Activated T-cell treated with anti-CD3 and anti-CD28 coated beads, Interleukin-2, amount 50 U/mL, for 4 hours (primary cell): ENCODE data around the gene XRCC5. TPM values are rescaled to one million over a fixed set of nuclear protein-coding genes. Genes with fewer than 3 reads are reported as not detected.

ENCODE experiments used
- ATAC-seq, 2 donors: fragments of 200-7000 bp; cut with Tn5 transposase; one replicate each; pipeline ENCODE4 v1.10.0; 2021
- DNase-seq: peaks from one replicate; pipeline ENCODE4 v3.0.0-alpha.2; 2020
- H3K27me3 Mint-ChIP-seq: one replicate; pipeline ENCODE4 v1.8.0; 2021; ENCODE audit warnings: low read depth, mixed read lengths
- H3K36me3 Mint-ChIP-seq: one replicate; pipeline ENCODE4 v1.8.0; 2022; ENCODE audit warnings: mixed read lengths; ENCODE audit not compliant: insufficient read depth
- H3K4me1 Mint-ChIP-seq: one replicate; pipeline ENCODE4 v1.8.0; 2021; ENCODE audit warnings: low read depth, mixed read lengths
- H3K4me3 Mint-ChIP-seq: one replicate; pipeline ENCODE4 v1.8.0; 2021; ENCODE audit warnings: mild to moderate bottlenecking, moderate library complexity, mixed read lengths
- H3K9me3 Mint-ChIP-seq: one replicate; pipeline ENCODE4 v1.8.0; 2021; ENCODE audit warnings: mixed read lengths
- total RNA-seq, 3 donors: library from RNA; stranded (reverse); gene quantifications; one replicate each; pipeline ENCODE4 v1.2.1, GENCODE V29; 2021

Gene XRCC5
- total RNA-seq, 3 donors from 2014 or later: 460 to 524 (median 513) TPM

DNA sequence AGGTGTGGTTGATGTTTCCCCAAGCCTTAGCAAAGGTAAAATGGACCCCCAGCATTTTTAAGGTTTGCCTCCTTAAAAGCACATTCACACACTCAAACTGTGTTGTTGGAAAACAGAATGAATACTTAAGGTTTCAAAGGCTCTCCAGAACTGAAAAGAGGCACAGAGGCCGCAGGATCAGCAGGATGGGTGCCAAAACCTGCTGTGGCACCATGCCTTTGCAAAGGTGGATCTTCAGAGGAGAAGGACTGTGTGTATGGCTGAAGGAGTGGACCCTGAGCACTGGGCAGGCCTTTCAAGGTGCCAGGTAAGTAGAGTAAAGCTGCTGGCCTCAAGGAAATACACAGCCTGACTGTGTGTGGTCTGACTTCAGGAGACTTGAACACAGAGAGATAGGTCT, 127.3 kb downstream of the XRCC5 start:
- Mint-ChIP-seq H3K36me3 (peaks cover 3% of the 10 kb centered on the region), H3K4me1 (no peaks in the 10 kb centered on the region), H3K9me3 (peaks cover 20% of the 10 kb centered on the region), H3K27me3 (no peaks in the 10 kb centered on the region), H3K4me3 (no peak overlapping the region)
- DNase-seq (no peak), ATAC-seq (no peak)

DNA sequence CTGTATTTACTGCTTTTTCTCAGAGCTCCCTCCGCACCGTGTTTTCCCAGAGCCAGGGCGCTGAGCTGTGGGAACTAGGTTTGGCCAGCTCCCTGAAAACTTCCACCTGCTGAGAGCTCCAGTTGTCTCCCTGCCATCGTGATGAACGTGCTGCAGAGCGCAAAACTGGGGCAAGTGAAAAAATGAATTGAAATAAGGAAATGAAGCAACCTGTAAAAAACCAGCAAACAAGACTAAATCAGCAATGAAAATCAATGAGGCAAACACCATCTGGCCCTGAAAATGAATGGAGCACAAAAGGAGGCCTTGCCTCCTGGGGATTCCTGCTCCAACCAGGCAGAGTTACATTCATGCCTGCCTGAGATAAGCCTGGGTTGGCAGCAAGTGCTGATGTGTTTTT, 133.2 kb downstream of the XRCC5 start:
- Mint-ChIP-seq H3K27me3 (peaks cover 1% of the 10 kb centered on the region), H3K4me3 (no peak overlapping the region)
- ATAC-seq: no peak

DNA sequence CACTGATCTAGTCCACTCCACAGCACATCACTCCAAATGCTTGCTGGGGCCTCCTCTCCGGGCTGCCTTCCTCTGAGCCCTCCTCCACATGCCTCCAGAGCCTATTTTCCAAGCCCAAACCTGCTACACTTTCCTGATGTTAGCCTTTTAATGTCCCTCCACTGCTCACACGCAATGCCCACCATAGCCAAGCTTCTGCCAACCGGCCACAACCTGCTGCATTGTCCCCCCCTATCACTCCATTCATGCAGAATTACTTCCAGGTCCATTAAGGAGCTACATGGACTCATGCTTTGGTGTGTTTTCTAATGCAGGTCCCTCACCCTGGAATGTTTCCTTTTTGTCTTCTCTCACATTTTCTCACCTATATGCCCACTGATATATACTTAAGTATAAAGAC, 133.9 kb downstream of the XRCC5 start:
- Mint-ChIP-seq H3K4me3 (no peak overlapping the region), H3K9me3 (no peaks in the 10 kb centered on the region), H3K4me1 (peaks cover 2% of the 10 kb centered on the region), H3K27me3 (peaks cover 1% of the 10 kb centered on the region), H3K36me3 (no peaks in the 10 kb centered on the region)
- ATAC-seq: no peak
- DNase-seq: no peak

More for the DNA sequence above, 133.2 kb downstream of the XRCC5 start:
- no peak for DNase-seq
- Mint-ChIP-seq H3K9me3 (no peaks in the 10 kb centered on the region), H3K36me3 (no peaks in the 10 kb centered on the region), H3K4me1 (peaks cover 2% of the 10 kb centered on the region)

DNA sequence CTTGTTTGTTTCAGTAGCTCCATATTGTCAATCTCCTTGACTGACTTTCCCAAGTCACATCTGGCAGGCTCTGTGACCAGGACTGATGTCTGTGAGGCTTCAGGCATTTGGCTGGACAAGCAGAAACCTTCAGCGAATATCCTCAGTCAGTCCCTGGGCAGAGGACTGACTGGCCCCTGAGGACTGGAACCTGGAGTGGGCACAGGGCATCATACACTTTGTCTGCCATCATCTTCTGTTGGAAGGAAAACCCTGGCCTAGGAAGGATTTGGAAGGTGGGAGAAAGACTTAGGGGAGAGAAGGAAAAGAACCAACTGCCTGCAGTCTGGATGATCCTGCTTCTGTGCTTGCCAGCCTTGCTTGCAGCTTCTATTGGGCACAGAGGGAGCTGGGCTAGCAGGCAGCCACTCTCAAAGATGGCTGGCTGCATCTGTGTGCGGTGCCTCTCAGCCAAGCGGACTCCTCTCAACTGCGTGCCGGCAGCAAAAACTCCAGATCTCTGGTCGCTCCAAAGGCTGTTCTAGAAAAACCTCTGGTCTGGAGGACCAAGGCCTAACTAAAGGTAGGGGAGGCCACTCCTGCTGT, 136.3 kb downstream of the XRCC5 start:
- Mint-ChIP-seq H3K9me3 (peaks cover 4% of the 10 kb centered on the region), H3K36me3 (no peaks in the 10 kb centered on the region), H3K4me1 (peaks cover 2% of the 10 kb centered on the region), H3K4me3 (no peak overlapping the region), H3K27me3 (peaks cover 1% of the 10 kb centered on the region)
- no peak for DNase-seq
- ATAC-seq: no peak

DNA sequence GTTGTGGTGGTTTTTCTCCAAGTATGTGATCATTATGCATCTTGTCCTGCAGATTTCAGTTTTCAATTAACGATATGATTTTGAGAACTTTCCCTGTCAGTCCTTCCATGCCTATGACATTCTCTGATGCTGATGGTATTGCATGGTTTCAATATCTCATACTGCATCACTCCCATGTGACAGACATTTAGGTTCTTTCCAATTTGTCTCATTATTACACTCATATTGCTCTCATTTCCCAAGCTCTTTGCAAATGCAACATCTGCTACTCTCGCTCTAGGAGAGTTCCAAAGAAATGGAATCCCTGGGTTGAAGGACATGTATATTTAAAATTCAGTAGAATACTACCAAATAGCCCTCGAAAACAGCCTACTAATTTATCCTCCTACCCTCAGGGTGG, 137.6 kb downstream of the XRCC5 start:
- Mint-ChIP-seq H3K4me1 (peaks cover 2% of the 10 kb centered on the region), H3K27me3 (peaks cover 1% of the 10 kb centered on the region), H3K9me3 (peaks cover 4% of the 10 kb centered on the region), H3K36me3 (no peaks in the 10 kb centered on the region), H3K4me3 (no peak overlapping the region)
- DNase-seq (no peak), ATAC-seq (no peak)

Other genes with a start within 250 kb of the XRCC5 start
- gene MREG, start 95.8 kb upstream of the XRCC5 start, total RNA-seq: 10 to 100 TPM; 14.9 to 23.2 (median 15.0) TPM
- 1 to 10 TPM; 4.7 to 6.9 (median 6.0) TPM for gene PECR, start 27.5 kb upstream of the XRCC5 start, total RNA-seq
- under 1 TPM; 0.08 to 0.53 (median 0.27) TPM for gene TMEM169, start 27.4 kb upstream of the XRCC5 start, total RNA-seq